Pancreas (tissue), 10 donors: ENCODE data around the gene DNAH7. TPM values are rescaled to one million over a fixed set of nuclear protein-coding genes. Genes with fewer than 3 reads are reported as not detected.

ENCODE experiments used
- ATAC-seq, 4 donors: fragments of 200-7000 bp; cut with Tn5 transposase; one replicate each; pipeline versions ENCODE4 v1.8.0 to v1.9.1; 2020; ENCODE audit warnings: mild to moderate bottlenecking in 4 of 4, moderate library complexity in 4 of 4
- DNase-seq, 6 donors: peaks; one replicate each; pipeline ENCODE4 v3.0.0-alpha.2; 2020
- FAIRE-seq: peaks from 2 replicates; lab custom pipeline; 2012; peaks lifted over from hg19 to GRCh38; lab: Jason Lieb, UNC
- H3K27ac ChIP-seq, 4 donors: fragments of 200-600 bp; sonication (generic); 1 replicate in 3 of 4; 2 replicates in 1 of 4; pipeline versions ENCODE4 v1.5.0 to v1.8.0; 2020
- H3K27me3 ChIP-seq, 4 donors: fragments of 200-600 bp; one replicate each; pipeline ENCODE4 v1.8.0; 2021
- H3K36me3 ChIP-seq, 3 donors: fragments of 200-600 bp; sonication (generic) in 1 of 3; one replicate each; pipeline versions ENCODE4 v1.5.0 to v1.8.0; 2020 to 2021
- H3K4me1 ChIP-seq, 3 donors: fragments of 200-600 bp; one replicate each; pipeline ENCODE4 v1.8.0; 2021
- H3K4me3 ChIP-seq, 4 donors: fragments of 200-600 bp; sonication (generic) in 2 of 4; one replicate each; pipeline versions ENCODE4 v1.5.0 to v1.8.0; 2020 to 2021
- H3K9me3 ChIP-seq, 4 donors: fragments of 200-600 bp; one replicate each; pipeline ENCODE4 v1.8.0; 2021
- CTCF ChIP-seq, 4 donors: fragments of 200-600 bp; sonication (generic) in 3 of 4; IDR thresholded peaks; one replicate each; pipeline versions ENCODE4 v1.5.0 to v1.8.0; 2021; ENCODE audit warnings: antibody characterized with exemption in 4 of 4
- WGBS, 2 donors: extraction: QIAGEN DNeasy Blood & Tissue Kit; methylation state at CpG; one replicate each; pipeline ENCODE4 v1.1.7; 2013; 5-methylcytosine and 5-hydroxymethylcytosine counted together
- intact Hi-C, 3 donors: fragments of 100-400 bp; cut with DNase I; formaldehyde crosslinking; loops; one replicate each; pipeline versions ENCODE4 v1.11.1 to v1.14.2; 2022
- polyA plus RNA-seq, 2 donors: library from polyadenylated mRNA; stranded (reverse); fragments of 200-250 nt; gene quantifications; one replicate each; pipeline ENCODE4 v1.2.3, GENCODE V29; 2013
- total RNA-seq, 6 donors: library from RNA; stranded (reverse); fragmentation: NEBNext Ultra II Directional in 4 of 6; extraction: Animal tissue kit (Norgen Biotek cat#: 25700) in 4 of 6; gene quantifications; one replicate each; pipeline versions ENCODE4 v1.2.1 to v1.2.4, GENCODE V29; 2021 to 2023
- donor health status: healthy with polysubstance abuse.
- donor health status: DM: no; HTN: no; CAD: no; lungs with moderate emphysema.
- donor health status: DM: no; HTN: no; CAD: no.
- donor health status: control.
- donor health status: control.
- donor health status: Bipolar disorder and iron deficiency.
- donor health status: DM: yes; HTN: yes; CAD: no.
- donor health status: DM: no; HTN: no; CAD: no.
- donor health status: DM: no; HTN: no; CAD: no.
- donor health status: DM: yes; HTN: yes; CAD: no.

DNAH7 gene
- total and polyA plus RNA-seq, 8 donors, result 1.6 to 7.0 (median 3.9) TPM

- Histone ChIP-seq H3K4me1 (no peaks in the 10 kb centered on the region), H3K27me3 (no peaks in the 10 kb centered on the region), H3K4me3 (no peak overlapping the region), H3K36me3 (no peaks in the 10 kb centered on the region), H3K27ac (no peak overlapping the region), H3K9me3 (no peaks in the 10 kb centered on the region)
- no peak for TF ChIP-seq CTCF (IDR thresholded peaks at IDR 0.05)
- ATAC-seq (no peak), FAIRE-seq (no peak), DNase-seq (no peak)
- WGBS, 2 donors, result 83 to 85% methylated on average over 2 of the region's 2 CpGs
- intact Hi-C loops, result no loop called here
Measured at GRCh38 chr2:195959341-195959740, 109.3 kb downstream of the DNAH7 start.

- no peak for TF ChIP-seq CTCF (IDR thresholded peaks at IDR 0.05)
- ATAC-seq (no peak), FAIRE-seq (no peak), DNase-seq (no peak)
- no peak overlapping the region for H3K4me3 ChIP-seq
- no peaks in the 10 kb centered on the region for H3K36me3 ChIP-seq
- 88 to 95% methylated on average over 3 of the region's 3 CpGs for WGBS, 2 donors
- H3K9me3 ChIP-seq, result no peaks in the 10 kb centered on the region
- H3K27me3 ChIP-seq, result no peaks in the 10 kb centered on the region
- H3K27ac ChIP-seq, result no peak overlapping the region
- intact Hi-C loops, result no loop called here
- no peaks in the 10 kb centered on the region for H3K4me1 ChIP-seq
Measured at GRCh38 chr2:195956725-195957124, 111.9 kb downstream of the DNAH7 start.

- Histone ChIP-seq H3K36me3 (no peaks in the 10 kb centered on the region), H3K4me1 (no peaks in the 10 kb centered on the region), H3K27me3 (no peaks in the 10 kb centered on the region), H3K9me3 (no peaks in the 10 kb centered on the region), H3K27ac (no peak overlapping the region), H3K4me3 (no peak overlapping the region)
- no peak for TF ChIP-seq CTCF (IDR thresholded peaks at IDR 0.05)
- FAIRE-seq, result no peak
- ATAC-seq, result no peak
- no peak for DNase-seq
- intact Hi-C loops, result no loop called here
Measured at GRCh38 chr2:195945056-195945455, 123.6 kb downstream of the DNAH7 start.

- intact Hi-C loops, result no loop called here
- DNase-seq (no peak), FAIRE-seq (peak; percentile 17), ATAC-seq (no peak)
- Histone ChIP-seq H3K4me3 (no peak overlapping the region), H3K9me3 (no peaks in the 10 kb centered on the region), H3K4me1 (no peaks in the 10 kb centered on the region), H3K27ac (no peak overlapping the region), H3K36me3 (no peaks in the 10 kb centered on the region), H3K27me3 (no peaks in the 10 kb centered on the region)
- TF ChIP-seq CTCF (IDR thresholded peaks at IDR 0.05), result no peak
Measured at GRCh38 chr2:195937176-195937575, 131.5 kb downstream of the DNAH7 start.

- Histone ChIP-seq H3K36me3 (no peaks in the 10 kb centered on the region), H3K9me3 (no peaks in the 10 kb centered on the region), H3K27ac (no peak overlapping the region), H3K4me1 (no peaks in the 10 kb centered on the region), H3K27me3 (no peaks in the 10 kb centered on the region), H3K4me3 (no peak overlapping the region)
- no peak for TF ChIP-seq CTCF (IDR thresholded peaks at IDR 0.05)
- ATAC-seq (no peak), FAIRE-seq (no peak), DNase-seq (no peak)
- WGBS, 2 donors, result 83 to 92% methylated on average over 4 of the region's 4 CpGs
- intact Hi-C loops, result no loop called here
Measured at GRCh38 chr2:195934484-195934883, 134.2 kb downstream of the DNAH7 start.
